IPS-NIHi11 (cell line): ENCODE data around the gene FBXO5.
"Not testable (repeated sequence)": the region's sequence is repeated elsewhere in the genome, so short reads cannot be mapped to it uniquely, and the experiment has no call there.

Experiments used
- DNase-seq: peaks from one replicate; pipeline ENCODE4 v3.0.0; 2012; ENCODE audit warnings: mixed read lengths, low spot score

The FBXO5 gene

DNA sequence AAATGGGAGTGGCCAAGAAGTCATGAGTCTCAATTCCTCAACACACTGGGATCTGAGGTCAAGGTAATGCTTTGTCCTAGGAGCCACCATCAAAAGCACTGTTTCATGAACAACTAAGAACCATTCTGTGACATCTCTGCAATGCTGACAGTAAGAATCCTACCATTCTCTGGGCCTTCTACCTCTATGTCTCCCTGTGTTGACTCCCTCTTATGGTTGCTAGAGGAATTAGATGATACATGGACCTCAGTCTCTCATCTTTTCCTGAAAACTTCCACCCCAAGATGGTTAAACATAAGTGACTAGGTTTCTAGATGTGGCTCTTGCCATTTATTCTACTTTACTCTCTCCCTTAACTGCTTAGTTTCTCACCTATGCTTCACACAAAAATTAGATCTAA is 10.6 kb upstream of the FBXO5 start:
- DNase-seq: peak; percentile 13

- DNase-seq: no peak
Measured at GRCh38 chr6:152986978-152987377, 4.1 kb upstream of the FBXO5 start.

GRCh38 chr6:152985300-152985699 is 2.5 kb upstream of the FBXO5 start:
- DNase-seq: not testable (repeated sequence)

DNA sequence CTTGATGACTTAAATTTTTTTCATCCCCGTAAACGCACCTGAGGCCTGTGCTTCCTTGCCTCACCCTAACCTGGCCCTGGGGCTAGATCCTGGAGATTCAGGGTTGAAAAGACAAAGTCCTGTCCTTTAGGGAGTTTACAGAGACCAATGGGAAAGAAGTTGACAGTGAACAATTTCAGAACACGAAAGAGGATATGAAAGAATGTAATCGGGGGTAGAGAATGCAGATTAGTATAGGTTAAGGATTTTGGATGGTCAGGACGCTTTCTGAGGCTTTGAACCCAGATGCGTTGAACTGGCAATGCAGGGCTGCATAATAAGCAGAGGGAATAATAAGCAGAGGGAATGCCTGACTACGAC is 1.7 kb upstream of the FBXO5 start:
- no peak for DNase-seq

DNA sequence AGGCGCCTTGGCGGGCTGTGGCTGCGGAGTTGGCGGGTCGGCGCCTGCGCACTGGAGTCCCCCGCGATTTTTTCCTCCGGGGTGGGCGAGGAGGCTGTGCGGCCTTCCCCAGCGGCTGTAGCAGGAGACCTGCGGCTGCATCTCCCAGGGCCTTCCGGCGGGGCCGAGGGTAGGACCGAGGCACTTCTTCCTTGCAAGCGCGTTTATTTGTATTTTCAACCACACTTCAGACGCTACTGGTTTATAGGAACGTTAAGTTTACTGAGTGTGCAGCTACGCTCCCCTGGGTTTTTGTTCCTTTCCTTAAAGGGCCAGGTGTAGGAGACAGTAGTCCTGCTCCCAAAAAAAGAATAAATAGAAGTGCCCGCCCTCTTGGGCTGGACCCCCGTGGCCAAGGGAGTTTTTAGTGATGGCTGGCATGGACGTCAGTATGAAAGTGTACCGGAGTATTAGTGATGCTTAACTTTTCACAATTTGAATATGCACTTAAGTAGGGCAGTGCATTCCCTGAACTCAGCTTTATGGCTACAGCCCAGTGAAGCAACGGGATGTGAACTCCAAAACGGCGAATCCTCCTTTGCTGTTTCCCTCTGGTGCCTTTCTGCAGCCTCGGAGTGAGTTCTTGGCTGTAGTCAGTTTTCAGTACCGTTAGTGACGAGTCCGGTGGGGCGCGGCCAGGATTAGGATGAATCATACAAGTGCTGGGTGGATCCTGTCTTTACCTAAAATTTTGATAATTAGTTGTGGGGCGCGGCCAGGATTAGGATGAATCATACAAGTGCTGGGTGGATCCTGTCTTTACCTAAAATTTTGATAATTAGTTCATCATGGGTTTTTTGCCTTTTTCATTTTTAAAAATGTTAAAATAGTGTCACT is 1.0 kb upstream of the FBXO5 start:
- DNase-seq: peak; percentile 90

DNA sequence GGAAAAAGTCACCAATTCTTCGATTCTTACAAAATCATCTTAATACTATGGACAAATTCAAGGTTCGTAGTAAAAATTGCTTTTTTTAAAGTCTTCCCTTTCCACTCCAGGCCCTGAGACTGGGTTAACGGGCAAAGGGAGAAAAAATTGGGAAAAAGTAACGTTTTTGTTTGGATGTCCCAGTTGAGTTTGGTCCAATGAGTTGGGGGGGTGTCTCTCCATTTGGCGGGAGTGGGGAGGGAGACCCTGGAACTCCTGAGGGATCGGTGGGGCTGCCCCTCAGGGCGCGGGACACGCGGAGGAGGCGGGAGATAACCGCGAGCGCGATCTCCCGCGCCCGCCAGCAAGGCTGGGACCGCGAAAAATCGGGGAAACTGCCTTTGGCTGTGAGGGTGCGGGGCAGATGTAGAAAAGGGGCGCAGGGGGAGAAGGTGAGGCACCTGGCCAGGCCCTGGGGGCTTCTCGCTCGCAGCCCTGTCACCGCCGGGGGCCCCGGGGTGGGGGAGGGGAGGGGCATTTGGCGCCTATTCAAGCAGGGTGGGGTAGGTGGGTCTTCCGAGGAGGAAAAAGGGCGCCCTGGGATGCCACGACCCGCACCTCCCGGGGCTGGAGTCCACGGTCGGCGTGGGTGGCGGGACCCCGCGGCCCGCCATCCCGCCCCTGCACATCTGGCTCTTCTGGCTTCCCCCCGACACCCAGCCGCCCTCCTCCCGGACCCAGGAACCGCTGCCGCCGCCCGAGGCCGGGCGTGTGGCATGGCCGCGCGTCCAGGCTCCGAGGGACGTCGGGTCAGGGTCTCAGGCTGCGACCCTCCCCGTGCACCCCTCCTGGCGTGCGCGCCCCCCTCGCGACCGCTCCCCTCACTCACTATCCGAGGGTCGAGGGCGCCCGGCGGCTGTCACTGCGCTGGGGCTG is 595 bp downstream of the FBXO5 start:
- DNase-seq: peak; percentile 15

DNA sequence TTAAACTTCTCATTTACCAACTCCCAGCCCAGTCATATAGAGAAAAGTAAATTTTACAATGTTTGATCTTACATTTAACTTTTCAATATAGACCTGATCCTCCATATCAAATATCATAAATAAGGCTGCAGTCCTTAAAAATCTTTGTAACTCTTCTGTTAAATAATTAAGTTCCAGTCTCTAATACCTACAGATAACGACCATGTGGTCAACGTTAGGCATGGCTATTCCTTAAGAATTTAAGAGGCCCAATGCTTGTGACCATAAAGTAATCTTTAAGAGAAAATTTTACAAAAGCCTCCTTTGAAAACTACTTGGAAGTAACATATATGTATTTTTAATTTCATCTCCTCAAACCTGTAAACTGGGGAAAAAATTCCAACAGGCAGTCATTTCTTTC is 1.6 kb downstream of the FBXO5 start:
- DNase-seq: no peak

- no peak for DNase-seq
Measured at GRCh38 chr6:152980656-152981055, 2.2 kb downstream of the FBXO5 start.

DNA sequence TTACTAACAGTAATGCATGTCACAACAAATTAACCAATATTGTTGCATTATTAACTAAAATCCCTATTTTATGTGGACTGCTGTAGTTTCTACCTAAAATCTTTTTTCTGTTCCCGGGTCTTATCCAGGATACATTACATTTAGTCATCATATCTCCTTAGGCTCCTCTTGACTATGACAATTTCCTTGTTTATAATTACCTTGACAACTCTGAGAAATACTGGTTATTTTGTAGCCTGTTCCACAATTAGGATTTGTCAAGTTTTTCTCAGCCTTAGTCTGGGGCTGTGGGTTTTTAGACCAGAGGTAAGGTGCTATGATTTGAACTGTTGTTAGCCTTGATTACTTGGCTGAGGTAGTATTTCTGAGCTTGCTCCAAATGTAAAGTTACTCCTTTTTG is 3.7 kb downstream of the FBXO5 start:
- no peak for DNase-seq

DNA sequence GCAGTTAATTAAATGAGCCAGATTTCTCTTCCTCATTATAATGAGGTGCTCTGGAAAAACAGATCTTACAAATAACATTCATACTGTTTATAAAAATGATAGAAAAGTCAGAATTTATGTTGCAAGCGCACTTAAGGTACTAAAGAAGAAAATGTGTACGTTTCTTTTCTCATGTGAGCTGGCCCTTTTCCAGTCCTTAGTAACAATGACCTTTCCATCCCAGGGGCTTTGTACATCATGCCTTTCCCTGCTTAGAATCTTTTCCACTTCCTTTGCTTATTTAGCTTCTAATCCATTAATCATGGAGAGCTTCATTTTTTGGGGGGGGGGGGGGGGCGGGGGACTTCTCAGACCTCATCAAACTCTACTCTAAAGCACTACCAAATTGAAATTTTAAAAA is 4.8 kb downstream of the FBXO5 start:
- no peak for DNase-seq

- no peak for DNase-seq
Measured at GRCh38 chr6:152977556-152977955, 5.3 kb downstream of the FBXO5 start.

GRCh38 chr6:152976749-152977148 is 6.1 kb downstream of the FBXO5 start:
- no peak for DNase-seq

GRCh38 chr6:152975204-152975915 is 7.5 kb downstream of the FBXO5 start:
- DNase-seq: no peak

- DNase-seq: no peak
Measured at GRCh38 chr6:152973916-152974315, 8.9 kb downstream of the FBXO5 start.

- no peak for DNase-seq
Measured at GRCh38 chr6:152969688-152970418, 13.0 kb downstream of the FBXO5 start.

DNA sequence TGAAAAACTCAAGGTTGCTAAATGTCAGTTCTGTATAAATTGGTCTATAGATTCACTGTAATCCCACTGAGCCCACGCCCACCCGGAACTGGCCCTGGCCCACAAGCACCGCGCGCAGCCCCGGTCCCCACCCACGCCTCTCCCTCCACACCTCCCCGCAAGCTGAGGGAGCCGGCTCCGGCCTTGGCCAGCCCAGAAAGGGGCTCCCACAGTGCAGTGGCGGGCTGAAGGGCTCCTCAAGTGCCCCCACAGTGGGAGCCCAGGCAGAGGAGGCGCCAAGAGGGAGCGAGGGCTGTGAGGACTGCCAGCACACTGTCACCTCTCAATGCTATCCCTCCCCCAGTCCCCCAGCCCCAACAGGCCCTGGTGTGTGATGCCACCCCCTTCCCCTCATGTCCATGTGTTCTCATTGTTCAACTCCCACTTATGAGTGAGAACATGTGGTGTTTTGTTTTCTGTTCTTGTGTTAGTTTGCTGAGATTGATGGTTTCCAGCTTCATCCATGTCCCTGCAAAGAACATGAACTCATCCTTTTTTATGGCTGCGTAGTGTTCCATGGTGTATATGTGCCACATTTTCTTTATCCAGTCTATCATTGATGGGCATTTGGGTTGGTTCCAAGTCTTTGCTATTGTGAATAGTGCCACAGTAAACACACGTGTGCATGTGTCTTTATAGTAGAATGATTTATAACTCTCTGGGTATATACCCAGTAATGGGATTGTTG is 16.5 kb downstream of the FBXO5 start:
- not testable (repeated sequence) for DNase-seq

DNA sequence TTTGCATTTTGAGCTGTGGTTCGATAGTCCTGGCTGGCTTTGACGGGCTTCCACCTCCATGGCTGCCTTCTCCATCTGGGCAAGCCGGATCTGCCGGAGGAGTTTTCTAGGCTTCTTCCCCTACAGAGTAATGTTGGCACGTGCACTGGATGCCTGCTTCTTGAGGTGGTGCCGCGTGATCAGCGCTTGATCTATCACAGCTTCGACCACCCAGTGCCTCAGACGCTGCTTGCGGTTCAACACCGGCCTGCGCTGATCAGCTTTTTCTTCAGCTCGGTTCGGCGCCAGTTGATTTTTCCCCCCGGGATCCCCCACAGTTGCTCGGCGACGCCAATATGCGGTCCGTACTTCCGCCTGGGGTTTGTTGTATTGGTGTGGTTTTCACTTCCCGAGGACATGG is 23.5 kb downstream of the FBXO5 start:
- no peak for DNase-seq

GRCh38 chr6:152957796-152958195 is 25.0 kb downstream of the FBXO5 start:
- no peak for DNase-seq

DNA sequence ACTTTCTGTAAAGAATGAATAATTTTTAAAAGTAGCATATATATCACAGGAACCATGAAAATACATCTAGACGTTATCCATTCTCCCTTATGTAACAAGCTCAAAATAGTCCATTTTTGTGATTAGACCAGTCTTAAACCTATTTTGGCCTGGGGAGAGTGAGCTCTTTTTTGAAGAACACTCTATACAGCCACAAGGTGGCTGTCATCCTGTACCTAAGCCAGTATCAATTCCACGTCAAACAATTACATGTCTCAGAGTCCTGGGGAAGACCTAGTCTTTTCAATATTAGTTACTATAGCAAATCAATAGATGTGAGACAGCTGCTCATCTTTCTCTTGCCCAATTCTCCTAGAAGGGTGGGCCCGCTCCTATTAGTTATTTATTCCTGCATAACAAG is 28.4 kb downstream of the FBXO5 start:
- DNase-seq: no peak

GRCh38 chr6:152952866-152953509 is 29.9 kb downstream of the FBXO5 start:
- DNase-seq: peak; percentile 19

GRCh38 chr6:152952045-152952444 is 30.8 kb downstream of the FBXO5 start:
- no peak for DNase-seq
